PFSK-1 (cell line): Measurements from ENCODE around the gene RNH1.

Experiments
- FOXP2 ChIP-seq: optimal IDR thresholded peaks from 2 replicates; pipeline ENCODE3; 2011; ENCODE audit warnings: borderline replicate concordance, control low read depth, inconsistent platforms; ENCODE audit not compliant: insufficient read depth; ENCODE audit errors: extremely low read length, extremely low read depth
- POLR2AphosphoS5 ChIP-seq: IDR thresholded peaks from 2 replicates; pipeline ENCODE4 v1.6.1; 2012; ENCODE audit warnings: low read depth, mild to moderate bottlenecking, control low read depth, low read length, moderate library complexity
- REST ChIP-seq, 2 experiments: IDR thresholded peaks; 2 replicates each; pipeline versions ENCODE4 v1.6.1 to v1.8.0; 2011 to 2012; ENCODE audit warnings: low read depth in 2 of 2, low read length in 2 of 2, control low read depth in 1 of 2, inconsistent platforms in 1 of 2, mild to moderate bottlenecking in 1 of 2, moderate library complexity in 1 of 2; ENCODE audit not compliant: insufficient read depth in 1 of 2
- SIN3A ChIP-seq: IDR thresholded peaks from 2 replicates; pipeline ENCODE4 v1.6.1; 2012; ENCODE audit warnings: mild to moderate bottlenecking, low read length, moderate library complexity, borderline replicate concordance; ENCODE audit not compliant: insufficient read depth
- TAF1 ChIP-seq: IDR thresholded peaks from 2 replicates; pipeline ENCODE4 v1.6.1; 2012; ENCODE audit warnings: low read length, control low read depth, borderline replicate concordance; ENCODE audit not compliant: insufficient read depth

Gene RNH1

GRCh38 chr11:548700-549603, 41.9 kb upstream of the RNH1 start:
- TF ChIP-seq SIN3A (no peak), REST (IDR thresholded peaks at IDR 0.05; ENCODE audit: insufficient read depth in 1 of 2, low read depth in 2 of 2, low read length in 2 of 2) (no peak), TAF1 (no peak), POLR2AphosphoS5 (no peak), FOXP2 (no peak)

DNA sequence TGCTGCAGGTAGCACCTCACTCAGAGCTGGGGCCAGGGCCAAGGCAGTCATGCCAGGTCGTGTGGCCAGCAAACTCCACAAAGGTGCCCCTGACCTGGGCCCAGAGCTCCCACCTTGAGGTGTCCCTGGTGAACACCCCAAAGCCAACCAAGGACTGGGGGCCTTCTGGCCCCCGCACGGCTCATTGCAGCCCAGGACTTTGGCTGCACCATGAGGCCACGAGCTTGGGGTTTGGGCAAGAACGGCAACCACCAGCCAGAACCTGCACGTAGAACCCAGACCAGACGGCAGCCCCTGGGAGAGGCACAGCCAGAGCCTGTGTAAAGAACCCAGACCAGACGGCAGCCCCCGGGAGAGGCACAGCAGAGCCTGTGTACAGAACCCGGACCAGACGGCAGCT, 38.1 kb upstream of the RNH1 start:
- no peak for TF ChIP-seq TAF1
- TF ChIP-seq REST (IDR thresholded peaks at IDR 0.05; ENCODE audit: insufficient read depth in 1 of 2, low read depth in 2 of 2, low read length in 2 of 2), result no peak
- no peak for TF ChIP-seq POLR2AphosphoS5
- no peak for TF ChIP-seq SIN3A
- no peak for TF ChIP-seq FOXP2

- TF ChIP-seq POLR2AphosphoS5 (no peak), TAF1 (no peak), REST (IDR thresholded peaks at IDR 0.05; ENCODE audit: insufficient read depth in 1 of 2, low read depth in 2 of 2, low read length in 2 of 2) (no peak)
These were observed 37.8 kb upstream of the RNH1 start for GRCh38 chr11:544817-545166.

- TF ChIP-seq FOXP2 (no peak), SIN3A (no peak), REST (IDR thresholded peaks at IDR 0.05; ENCODE audit: insufficient read depth in 1 of 2, low read depth in 2 of 2, low read length in 2 of 2) (no peak), TAF1 (no peak), POLR2AphosphoS5 (no peak)
These were observed 34.4 kb upstream of the RNH1 start for GRCh38 chr11:541433-541885.
